ENCODE results near the gene STPG3. TPM values are rescaled to one million over a fixed set of nuclear protein-coding genes. Genes with fewer than 3 reads are reported as not detected.

STPG3 gene
- total and polyA plus RNA-seq, 2 of the 8 experiments (the other 6 are each of a cell fraction or from before 2014, with no cell fraction given), result not detected

DNA sequence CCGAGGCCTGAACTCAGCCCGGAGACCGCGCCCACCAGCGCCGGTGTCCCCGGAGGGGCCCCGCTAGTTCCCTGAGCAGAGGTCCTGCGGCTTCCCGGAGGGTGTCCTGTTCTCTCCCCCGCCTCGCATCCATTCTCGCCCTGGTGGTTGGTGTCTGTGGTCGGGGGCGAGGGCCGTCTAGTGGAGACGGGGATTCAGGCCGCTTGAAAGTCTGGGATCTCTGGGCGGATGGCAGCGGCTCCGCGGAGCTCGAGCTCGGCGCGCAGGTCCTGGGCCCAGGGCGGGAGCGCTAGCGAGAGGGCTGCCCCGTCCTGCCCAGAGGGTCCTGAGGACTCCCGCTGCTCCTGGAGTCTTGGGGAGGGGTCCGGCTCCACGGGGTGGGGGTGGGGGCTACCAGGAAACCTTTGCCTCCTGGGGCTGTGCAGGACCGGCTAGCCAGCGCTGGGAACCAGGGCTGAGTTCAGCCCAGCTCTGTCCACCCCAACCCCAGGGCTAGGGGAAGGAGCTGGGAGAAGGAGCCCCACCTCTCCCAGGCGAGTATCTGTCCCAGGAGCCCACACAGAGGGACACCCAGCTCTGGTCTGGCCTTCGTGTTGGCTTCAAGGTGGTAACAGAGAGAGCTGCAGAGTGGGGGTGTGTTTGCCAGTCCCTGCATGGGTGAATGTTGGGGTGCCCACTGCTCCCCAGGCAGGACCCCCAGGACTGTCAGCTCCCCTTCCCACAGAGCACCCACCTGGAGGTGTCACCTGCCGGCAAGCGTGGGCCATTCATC lies 30.4 kb downstream of the STPG3 start:
- Histone ChIP-seq H2BK5ac (ENCODE audit: low read depth, low read length) (no peak overlapping the region), H2AFZ (ENCODE audit: low read length) (no peak overlapping the region), H3K9ac (replicated peaks in 1 of 4; ENCODE audit: extremely low read depth in 1 of 4, low read depth in 3 of 4, low read length in 3 of 4) (no peak overlapping the region), H2AK5ac (ENCODE audit: low read depth, low read length) (no peak overlapping the region), H4K8ac (ENCODE audit: extremely low read depth, insufficient read depth, low read length) (0 out of 2 replicates have a peak overlapping the region, but pooled peaks have one; percentile 16), H3K4me1 (replicated peaks in 1 of 4; ENCODE audit: control insufficient read depth in 3 of 4, insufficient read depth in 4 of 4, low read length in 3 of 4) (peaks cover 0 to 18% (median 14%) of the 10 kb centered on the region in 4 experiments; a peak in 6 of 7 replicates), H4K5ac (ENCODE audit: insufficient read length, low read depth, low read length) (no peak overlapping the region), H3K79me2 (ENCODE audit: control insufficient read depth in 1 of 2, insufficient read depth in 2 of 2, low read length in 2 of 2) (no peaks in the 10 kb centered on the region), H3K4me2 (ENCODE audit: insufficient read depth in 1 of 2, low read depth in 2 of 2, low read length in 2 of 2) (peak overlapping the region; percentile 77 to 89), H3K56ac (replicated peaks; ENCODE audit: insufficient read length, low read depth, low read length) (no peak overlapping the region), H3K14ac (ENCODE audit: insufficient read length) (no peak overlapping the region), H3K9me3 (ENCODE audit: insufficient read depth in 2 of 2, low read depth in 1 of 2, low read length in 1 of 2) (no peaks in the 10 kb centered on the region; a peak in 1 of 4 replicates), H2BK120ac (replicated peaks; ENCODE audit: low read depth, low read length) (no peak overlapping the region), H3K4me3 (ENCODE audit: extremely low read depth in 1 of 4, insufficient read depth in 2 of 4, low read depth in 3 of 4, low read length in 4 of 4) (peak overlapping the region; percentile 42 to 75 (median 54)), H3K79me1 (ENCODE audit: low read depth, low read length) (no peaks in the 10 kb centered on the region; the same call in 1 of the 2 replicates), H2BK12ac (ENCODE audit: low read depth, low read length) (no peak overlapping the region), H3K27ac (ENCODE audit: low read depth, low read length) (no peak overlapping the region), H3K4ac (replicated peaks; ENCODE audit: insufficient read length, low read depth, low read length) (peak overlapping the region; percentile 78), H2BK20ac (ENCODE audit: low read length) (no peak overlapping the region), H3K36me3 (ENCODE audit: control insufficient read depth in 2 of 4, insufficient read depth in 4 of 4, low read length in 3 of 4) (peaks cover 0 to 12% (median 0%) of the 10 kb centered on the region in 4 experiments; a peak in 2 of 8 replicates), H3K23me2 (ENCODE audit: low read depth, low read length) (peaks cover 11% of the 10 kb centered on the region; the same call in 1 of the 2 replicates), H3K18ac (ENCODE audit: extremely low read depth, low read length) (peak overlapping the region; percentile 71), H3K27me3 (replicated peaks in 1 of 4; ENCODE audit: control insufficient read depth in 3 of 4, extremely low read depth in 1 of 4, insufficient read depth in 3 of 4, low read length in 3 of 4) (peaks cover 2 to 27% (median 14%) of the 10 kb centered on the region in 4 experiments; a peak in 6 of 7 replicates), H3K23ac (ENCODE audit: insufficient read length) (no peak overlapping the region), H2BK15ac (ENCODE audit: low read length) (no peak overlapping the region; the same call in 1 of the 2 replicates), H4K91ac (replicated peaks; ENCODE audit: insufficient read length, low read length) (no peak overlapping the region), H4K20me1 (replicated peaks in 1 of 2; ENCODE audit: control insufficient read depth in 1 of 2, insufficient read depth in 2 of 2, low read length in 2 of 2) (peaks cover 0 to 8% of the 10 kb centered on the region in 2 experiments)
- peak in 1 of 2 experiments; percentile 80 for DNase-seq (ENCODE audit: low read depth in 1 of 2, low spot score in 2 of 2)
- 7% methylated on average over 27 of the region's 39 CpGs; no CpG with 5 or more reads in 1 of the 2 experiments for WGBS, 2 experiments (ENCODE audit: extremely low coverage in 1 of 2, insufficient coverage in 1 of 2, insufficient read length in 1 of 2, insufficient replicate concordance in 2 of 2, low coverage in 1 of 2, low lambda C conversion rate in 2 of 2, missing lambda C conversion rate in 1 of 2)
- TF ChIP-seq SIN3A (conservative IDR thresholded peaks at IDR 0.05 in 1 of 2, IDR thresholded peaks at IDR 0.05 in 1 of 2; ENCODE audit: low read depth in 1 of 2, low read length in 2 of 2) (0 out of 4 replicates have a peak, but pooled peaks of 1 of the 2 experiments have one; percentile 24), JUND (IDR thresholded peaks at IDR 0.05; ENCODE audit: low read length) (no peak), CTBP2 (IDR thresholded peaks at IDR 0.05; ENCODE audit: borderline replicate concordance, insufficient read depth, insufficient read length, low read length) (peak; percentile 19), CHD2 (IDR thresholded peaks at IDR 0.05; ENCODE audit: low read length) (no peak), GABPA (IDR thresholded peaks at IDR 0.05; ENCODE audit: borderline replicate concordance, insufficient read depth, low read length) (no peak), EGR1 (IDR thresholded peaks at IDR 0.05; ENCODE audit: borderline replicate concordance, low read depth, low read length) (peak; percentile 13; the same call in 1 of the 2 replicates), RBBP5 (IDR thresholded peaks at IDR 0.05; ENCODE audit: borderline replicate concordance, low read depth, low read length) (peak; percentile 61; the same call in 1 of the 2 replicates), GTF2F1 (IDR thresholded peaks at IDR 0.05; ENCODE audit: borderline replicate concordance, low read depth, low read length) (no peak)
- FAIRE-seq, result no peak
- POLR2A ChIA-PET (ENCODE audit: partially characterized antibody), result interaction anchor here (0.6 to 2.0 kb wide), 14 partner anchors 8 to 80 kb away, joined by 3 to 6 read pairs (median 4); partner anchors contain the start of genes CYSRT1, NELFB, NRARP and TUBB4B
- CTCF ChIA-PET (ENCODE audit: partially characterized antibody), result interaction anchor here (0.7 to 3.8 kb wide), 14 partner anchors 9 to 1208 kb away, joined by 3 to 19 read pairs (median 4); partner anchors contain the start of gene NRARP

All from H1 (cell line).